ENCODE measurements around the gene UBASH3A.

The UBASH3A gene

DNA sequence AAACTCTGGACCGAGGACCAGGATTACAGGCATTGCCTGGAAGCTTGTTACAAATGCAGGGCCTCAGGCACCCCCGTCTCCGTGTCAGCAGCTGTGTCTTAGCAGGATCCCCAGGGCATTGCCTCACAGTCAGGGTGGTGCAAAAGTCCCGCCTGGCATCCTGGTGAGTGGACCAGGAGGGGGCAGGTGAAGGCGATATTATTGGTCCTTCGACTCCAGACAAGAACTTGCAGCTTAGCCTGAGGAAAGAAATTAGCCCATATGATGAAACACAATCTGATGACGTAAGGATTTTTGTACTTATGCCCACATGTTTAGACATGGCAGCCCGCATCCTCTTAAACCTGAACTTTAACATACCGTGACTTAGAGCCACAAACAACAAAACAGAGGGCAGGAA is 51.5 kb downstream of the UBASH3A start:
- DNase-seq (ENCODE audit: extremely low spot score) = no peak
- POLR2A ChIA-PET = no interaction called here

DNA sequence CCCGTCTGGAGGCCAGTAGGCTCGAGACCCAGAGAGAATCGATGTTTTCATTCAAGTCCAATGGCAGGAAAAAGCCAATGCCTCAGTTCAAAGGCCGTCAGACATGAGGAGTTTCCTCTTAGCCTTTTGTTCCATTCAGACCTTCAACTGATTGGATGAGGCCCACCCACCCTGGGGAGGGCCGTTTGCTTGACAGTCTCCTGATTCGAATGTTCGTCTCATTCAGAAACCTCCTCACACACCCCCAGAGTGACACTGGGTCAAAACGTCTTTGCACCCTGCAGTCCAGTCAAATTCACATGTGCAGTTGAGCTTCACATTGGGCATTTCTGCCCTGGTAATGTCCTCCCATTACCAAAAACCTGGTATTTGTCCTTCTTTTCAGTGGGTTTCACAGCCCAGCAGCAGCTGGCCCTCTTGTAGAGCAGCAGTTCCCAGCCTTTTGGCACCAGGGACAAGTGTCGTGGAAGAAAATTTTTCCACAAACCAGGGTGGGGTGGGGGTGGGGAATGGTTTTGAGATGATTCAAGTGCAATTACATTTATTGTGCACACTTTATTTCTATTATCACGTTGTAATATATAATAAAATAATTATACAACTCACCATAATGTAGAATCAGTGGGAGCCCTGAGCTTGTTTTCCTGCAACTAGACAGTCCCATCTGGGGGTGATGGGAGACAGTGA is 52.2 kb downstream of the UBASH3A start:
- no peak for DNase-seq (ENCODE audit: extremely low spot score)
- ChIA-PET CTCF (interaction anchor here (1.2 to 2.9 kb wide), 3 partner anchors 11 to 146 kb away, joined by 4 to 18 read pairs (median 11); no protein-coding TSS in a partner anchor), POLR2A (no interaction called here)
- TF ChIP-seq, protein P1, sequence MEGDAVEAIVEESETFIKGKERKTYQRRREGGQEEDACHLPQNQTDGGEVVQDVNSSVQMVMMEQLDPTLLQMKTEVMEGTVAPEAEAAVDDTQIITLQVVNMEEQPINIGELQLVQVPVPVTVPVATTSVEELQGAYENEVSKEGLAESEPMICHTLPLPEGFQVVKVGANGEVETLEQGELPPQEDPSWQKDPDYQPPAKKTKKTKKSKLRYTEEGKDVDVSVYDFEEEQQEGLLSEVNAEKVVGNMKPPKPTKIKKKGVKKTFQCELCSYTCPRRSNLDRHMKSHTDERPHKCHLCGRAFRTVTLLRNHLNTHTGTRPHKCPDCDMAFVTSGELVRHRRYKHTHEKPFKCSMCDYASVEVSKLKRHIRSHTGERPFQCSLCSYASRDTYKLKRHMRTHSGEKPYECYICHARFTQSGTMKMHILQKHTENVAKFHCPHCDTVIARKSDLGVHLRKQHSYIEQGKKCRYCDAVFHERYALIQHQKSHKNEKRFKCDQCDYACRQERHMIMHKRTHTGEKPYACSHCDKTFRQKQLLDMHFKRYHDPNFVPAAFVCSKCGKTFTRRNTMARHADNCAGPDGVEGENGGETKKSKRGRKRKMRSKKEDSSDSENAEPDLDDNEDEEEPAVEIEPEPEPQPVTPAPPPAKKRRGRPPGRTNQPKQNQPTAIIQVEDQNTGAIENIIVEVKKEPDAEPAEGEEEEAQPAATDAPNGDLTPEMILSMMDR (IDR thresholded peaks at IDR 0.05; ENCODE audit: control extremely low read depth, extremely low read depth, low read depth, missing control alignments) = no peak

More for the DNA sequence above, 51.5 kb downstream of the UBASH3A start:
- CTCF ChIA-PET = interaction anchor here (1.2 to 2.9 kb wide), 3 partner anchors 12 to 145 kb away, joined by 4 to 18 read pairs (median 11); no protein-coding TSS in a partner anchor
- TF ChIP-seq, protein P1 (IDR thresholded peaks at IDR 0.05; ENCODE audit: control extremely low read depth, extremely low read depth, low read depth, missing control alignments) = no peak

DNA sequence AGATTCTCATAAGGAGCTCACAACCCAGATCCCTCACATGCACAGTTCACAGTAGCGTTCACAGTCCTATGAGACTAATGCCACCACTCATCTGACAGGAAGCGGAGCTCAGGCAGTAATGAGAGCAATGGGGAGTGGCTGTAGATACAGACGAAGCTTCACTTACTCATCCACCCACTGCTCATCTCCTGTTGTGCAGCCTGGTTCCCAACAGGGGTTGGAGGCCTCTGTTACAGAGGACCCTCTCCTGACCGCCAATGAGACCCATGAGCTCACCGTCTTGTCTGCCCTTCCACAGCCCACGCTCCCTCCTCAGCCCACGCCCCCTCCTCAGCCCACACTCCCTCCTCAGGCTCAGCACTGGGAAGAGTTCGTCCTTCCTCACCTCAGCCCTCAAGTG is 52.8 kb downstream of the UBASH3A start:
- TF ChIP-seq, protein P1 (IDR thresholded peaks at IDR 0.05; ENCODE audit: control extremely low read depth, extremely low read depth, low read depth, missing control alignments) = no peak
- no peak for DNase-seq (ENCODE audit: extremely low spot score)
- POLR2A ChIA-PET = no interaction called here
- CTCF ChIA-PET = interaction anchor here (1.2 to 2.9 kb wide), 3 partner anchors 11 to 146 kb away, joined by 4 to 18 read pairs (median 11); no protein-coding TSS in a partner anchor

DNA sequence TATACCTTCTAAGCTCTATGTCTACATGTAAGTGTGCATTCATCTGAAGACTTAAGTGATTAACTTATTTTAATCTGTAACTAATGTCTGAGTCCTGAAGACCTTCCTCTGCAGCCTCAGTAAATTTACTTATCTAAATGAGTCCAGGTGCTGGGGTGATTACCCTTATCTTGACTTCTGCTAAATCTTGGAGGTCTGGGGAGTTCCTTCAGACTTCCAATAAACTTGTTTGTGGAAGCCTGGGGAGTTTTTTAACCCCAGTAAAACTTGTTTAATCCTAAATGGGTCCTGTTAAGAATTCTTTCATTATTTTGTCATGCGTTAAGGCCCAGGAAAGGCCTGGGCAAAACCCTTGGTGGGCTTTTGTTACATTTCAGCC is 55.4 kb downstream of the UBASH3A start:
- CTCF ChIA-PET = interaction anchor here (1.0 to 2.6 kb wide), 5 partner anchors 8 to 313 kb away, joined by 3 to 9 read pairs (median 3); no protein-coding TSS in a partner anchor
- TF ChIP-seq, protein P1 (IDR thresholded peaks at IDR 0.05; ENCODE audit: control extremely low read depth, extremely low read depth, low read depth, missing control alignments) = no peak
- no peak for DNase-seq (ENCODE audit: extremely low spot score)
- POLR2A ChIA-PET = no interaction called here

DNA sequence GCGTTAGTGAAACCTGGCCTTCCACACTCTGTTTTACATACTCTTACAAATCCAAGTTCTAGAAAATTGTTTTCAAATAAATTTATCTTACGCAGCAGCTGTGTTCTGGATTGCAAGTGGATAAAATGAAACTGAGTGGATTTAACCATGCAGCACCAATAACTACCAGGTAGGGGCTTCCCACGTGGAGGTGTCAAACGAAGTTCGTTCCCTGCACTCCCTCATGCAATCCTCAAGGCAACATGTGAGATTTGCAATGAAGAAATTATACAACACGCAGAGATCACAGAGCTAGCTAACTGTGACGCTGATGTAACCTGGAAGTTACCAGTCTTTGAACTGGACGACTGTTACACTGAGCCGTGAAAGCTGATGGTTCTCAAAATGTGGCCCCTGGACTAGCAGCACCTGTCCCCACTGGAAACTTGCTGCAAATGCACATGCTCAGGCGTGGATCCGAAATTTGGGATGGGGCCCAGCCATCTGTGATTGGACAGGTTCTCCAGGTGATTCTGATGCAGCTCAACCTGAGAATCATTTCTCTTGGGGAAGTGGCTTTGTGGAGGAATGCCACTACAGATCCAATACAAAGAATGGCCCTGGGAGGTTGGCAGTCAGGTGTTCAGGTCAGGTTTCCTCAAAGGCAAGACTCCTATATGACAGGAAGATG is 56.0 kb downstream of the UBASH3A start:
- ChIA-PET POLR2A (no interaction called here), CTCF (interaction anchor here (1.0 to 2.6 kb wide), 6 partner anchors 8 to 314 kb away, joined by 3 to 9 read pairs (median 4); no protein-coding TSS in a partner anchor)
- TF ChIP-seq, protein P1 (IDR thresholded peaks at IDR 0.05; ENCODE audit: control extremely low read depth, extremely low read depth, low read depth, missing control alignments) = no peak
- DNase-seq (ENCODE audit: extremely low spot score) = no peak

DNA sequence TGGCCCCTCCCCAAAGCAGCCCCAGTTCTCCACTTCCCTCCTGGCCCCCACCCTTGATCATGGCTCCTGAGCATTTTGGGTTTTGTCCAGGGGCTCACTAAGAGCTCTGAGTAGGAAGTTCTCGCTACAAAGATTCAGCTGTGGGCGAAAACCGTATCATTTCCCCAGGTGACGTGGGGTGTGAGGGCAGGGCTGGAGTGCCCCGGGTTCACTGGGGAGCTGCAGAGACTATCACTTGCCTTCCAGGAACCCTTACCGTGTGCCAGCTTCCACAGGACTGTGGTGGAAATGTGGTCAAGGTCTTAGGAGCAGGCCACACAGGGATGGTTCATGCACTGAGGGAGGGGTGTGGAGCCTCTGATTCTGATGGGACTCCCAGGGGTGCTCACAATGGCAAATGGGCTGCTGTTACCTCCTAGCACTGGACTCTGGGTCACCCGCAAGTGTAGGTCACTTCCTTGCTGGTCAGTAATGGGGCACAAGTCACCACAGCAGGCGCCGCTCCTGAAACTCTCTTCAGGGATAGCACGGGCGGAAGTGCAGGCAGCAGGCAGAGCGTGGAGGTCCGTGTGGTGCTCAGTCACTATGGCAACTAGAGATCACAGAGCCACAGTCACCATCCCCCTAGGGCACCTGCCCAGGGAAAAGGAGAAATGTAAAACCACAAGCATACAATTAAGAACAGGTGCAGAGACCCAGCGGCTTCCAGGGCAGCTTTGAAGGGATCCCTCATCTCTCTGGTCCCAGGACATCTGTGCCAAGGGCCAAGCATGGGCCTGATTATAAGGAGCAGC is 56.9 kb downstream of the UBASH3A start:
- ChIA-PET CTCF (interaction anchor here (1.2 to 2.6 kb wide), 3 partner anchors 11 to 315 kb away, joined by 3 to 9 read pairs (median 6); no protein-coding TSS in a partner anchor), POLR2A (no interaction called here)
- TF ChIP-seq, protein P1 (IDR thresholded peaks at IDR 0.05; ENCODE audit: control extremely low read depth, extremely low read depth, low read depth, missing control alignments) = no peak
- DNase-seq (ENCODE audit: extremely low spot score) = peak; percentile 59
